Osteocyte (in vitro differentiated cells): ENCODE results near the gene ABCC9. TPM values are rescaled to one million over a fixed set of nuclear protein-coding genes. Genes with fewer than 3 reads are reported as not detected.

ENCODE experiments used
- DNase-seq: peaks from one replicate; pipeline ENCODE4 v3.0.0; 2021; ENCODE audit warnings: mixed read lengths; ENCODE audit not compliant: unreplicated experiment; ENCODE audit errors: extremely low spot score
- H3K27ac Mint-ChIP-seq: one replicate; pipeline ENCODE4 v1.8.0; 2021; ENCODE audit warnings: mild to moderate bottlenecking, mixed read lengths; ENCODE audit not compliant: unreplicated experiment
- H3K27me3 Mint-ChIP-seq: one replicate; pipeline ENCODE4 v1.8.0; 2021; ENCODE audit warnings: mixed read lengths; ENCODE audit not compliant: unreplicated experiment
- H3K36me3 Mint-ChIP-seq: one replicate; pipeline ENCODE4 v1.8.0; 2021; ENCODE audit warnings: mixed read lengths; ENCODE audit not compliant: unreplicated experiment
- H3K4me1 Mint-ChIP-seq: one replicate; pipeline ENCODE4 v1.8.0; 2021; ENCODE audit warnings: mixed read lengths; ENCODE audit not compliant: unreplicated experiment
- H3K4me3 Mint-ChIP-seq: one replicate; pipeline ENCODE4 v1.8.0; 2021; ENCODE audit warnings: mild to moderate bottlenecking, moderate library complexity, mixed read lengths; ENCODE audit not compliant: unreplicated experiment
- H3K9me3 Mint-ChIP-seq: one replicate; pipeline ENCODE4 v1.8.0; 2021; ENCODE audit warnings: mixed read lengths; ENCODE audit not compliant: unreplicated experiment
- CTCF ChIP-seq: fragments of 200-600 bp; sonication (generic); IDR thresholded peaks from 2 replicates; pipeline ENCODE4 v1.5.0; 2021; ENCODE audit warnings: antibody characterized with exemption, mild to moderate bottlenecking, moderate library complexity
- total RNA-seq: library from RNA; stranded (reverse); gene quantifications from 2 replicates; pipeline ENCODE4 v1.2.1, GENCODE V29; 2021

ABCC9 gene
- total RNA-seq, 1 donor from 2014 or later: 0.46 TPM

GRCh38 chr12:21818627-21819026, 122.6 kb downstream of the ABCC9 start:
- Mint-ChIP-seq H3K36me3 (no peaks in the 10 kb centered on the region), H3K9me3 (no peaks in the 10 kb centered on the region), H3K4me1 (peaks cover 16% of the 10 kb centered on the region), H3K27ac (no peak overlapping the region), H3K27me3 (no peaks in the 10 kb centered on the region), H3K4me3 (no peak overlapping the region)
- no peak for DNase-seq
- TF ChIP-seq CTCF: no peak

- Mint-ChIP-seq H3K4me1 (peaks cover 16% of the 10 kb centered on the region), H3K9me3 (no peaks in the 10 kb centered on the region), H3K27ac (peak overlapping the region; percentile 19), H3K4me3 (no peak overlapping the region), H3K36me3 (no peaks in the 10 kb centered on the region), H3K27me3 (no peaks in the 10 kb centered on the region)
- no peak for DNase-seq
- no peak for TF ChIP-seq CTCF
These were observed 125.7 kb downstream of the ABCC9 start for GRCh38 chr12:21815306-21816062.

GRCh38 chr12:21814814-21815213, 126.4 kb downstream of the ABCC9 start:
- no peak overlapping the region for H3K27ac Mint-ChIP-seq
- H3K27me3 Mint-ChIP-seq: no peaks in the 10 kb centered on the region
- no peak for TF ChIP-seq CTCF
- H3K9me3 Mint-ChIP-seq: no peaks in the 10 kb centered on the region
- H3K4me3 Mint-ChIP-seq: no peak overlapping the region
- peaks cover 16% of the 10 kb centered on the region for H3K4me1 Mint-ChIP-seq
- H3K36me3 Mint-ChIP-seq: no peaks in the 10 kb centered on the region
- DNase-seq: no peak

GRCh38 chr12:21814327-21814726, 126.9 kb downstream of the ABCC9 start:
- TF ChIP-seq CTCF: no peak
- no peak for DNase-seq
- Mint-ChIP-seq H3K27ac (no peak overlapping the region), H3K27me3 (no peaks in the 10 kb centered on the region), H3K4me1 (peaks cover 11% of the 10 kb centered on the region), H3K4me3 (no peak overlapping the region), H3K9me3 (no peaks in the 10 kb centered on the region), H3K36me3 (no peaks in the 10 kb centered on the region)

GRCh38 chr12:21813751-21814150, 127.5 kb downstream of the ABCC9 start:
- no peak for DNase-seq
- H3K36me3 Mint-ChIP-seq: no peaks in the 10 kb centered on the region
- H3K4me1 Mint-ChIP-seq: peaks cover 7% of the 10 kb centered on the region
- no peaks in the 10 kb centered on the region for H3K27me3 Mint-ChIP-seq
- no peaks in the 10 kb centered on the region for H3K9me3 Mint-ChIP-seq
- H3K4me3 Mint-ChIP-seq: no peak overlapping the region
- no peak overlapping the region for H3K27ac Mint-ChIP-seq
- TF ChIP-seq CTCF: no peak
